PC-9 (cell line): ENCODE measurements around the gene MTREX. TPM values are rescaled to one million over a fixed set of nuclear protein-coding genes. Genes with fewer than 3 reads are reported as not detected.

Experiments
- BruUV-seq: library from RNA; stranded (reverse); fragments of 400-500 nt; replicated peaks from 2 replicates; lab custom pipeline; 2021; lab: Mats Ljungman, UMichigan
- CTCF ChIA-PET: fragments of 300-600 bp; sonication (Branson Sonifier 250); formaldehyde crosslinking; loops from one replicate; lab custom pipeline; 2022; ENCODE audit warnings: antibody characterized with exemption; lab: Charles Lee
- POLR2A ChIA-PET: fragments of 300-600 bp; sonication (Branson Sonifier 250); formaldehyde crosslinking; loops from one replicate; lab custom pipeline; 2022; ENCODE audit warnings: antibody characterized with exemption; ENCODE audit not compliant: unreplicated experiment; lab: Charles Lee
- DNase-seq, 2 experiments: peaks; one replicate each; pipeline versions ENCODE4 v3.0.0 to v3.0.0-alpha.2; 2015 to 2022; ENCODE audit warnings: mixed read lengths in 1 of 2
- H2AFZ ChIP-seq: fragments of 200-600 bp; sonication (generic); 2 replicates; pipeline ENCODE4 v1.8.1; 2017; ENCODE audit warnings: antibody characterized with exemption
- H3F3A ChIP-seq: fragments of 200-600 bp; sonication (generic); 2 replicates; pipeline ENCODE4 v1.8.1; 2017; ENCODE audit warnings: antibody characterized with exemption, mild to moderate bottlenecking, low read depth; ENCODE audit not compliant: insufficient read depth
- H3K27ac ChIP-seq: fragments of 200-600 bp; sonication (generic); 2 replicates; pipeline ENCODE4 v1.6.1; 2016; ENCODE audit warnings: mixed run types
- H3K27me3 ChIP-seq: fragments of 200-600 bp; sonication (generic); 2 replicates; pipeline ENCODE4 v1.6.1; 2016; ENCODE audit warnings: low read depth, mixed run types; ENCODE audit not compliant: insufficient read depth
- H3K36me3 ChIP-seq: fragments of 200-600 bp; sonication (generic); 2 replicates; pipeline ENCODE4 v1.6.1; 2016; ENCODE audit warnings: low read depth, mixed run types
- H3K4me1 ChIP-seq: fragments of 200-600 bp; sonication (generic); replicated peaks from 2 replicates; pipeline ENCODE4 v1.6.1; 2016; ENCODE audit warnings: mixed run types; ENCODE audit not compliant: insufficient read depth
- H3K4me2 ChIP-seq: fragments of 200-600 bp; sonication (generic); 2 replicates; pipeline ENCODE4 v1.6.1; 2017; ENCODE audit warnings: mixed run types
- H3K4me3 ChIP-seq: fragments of 200-600 bp; sonication (generic); 2 replicates; pipeline ENCODE4 v1.6.1; 2016; ENCODE audit warnings: mixed run types
- H3K79me2 ChIP-seq: fragments of 200-600 bp; sonication (generic); 2 replicates; pipeline ENCODE4 v1.6.1; 2017; ENCODE audit warnings: low read depth, mixed run types
- H3K9me2 ChIP-seq: fragments of 200-600 bp; sonication (generic); 2 replicates; pipeline ENCODE4 v1.8.1; 2017; ENCODE audit warnings: mild to moderate bottlenecking; ENCODE audit not compliant: insufficient read depth
- H3K9me3 ChIP-seq: fragments of 200-600 bp; sonication (generic); 2 replicates; pipeline ENCODE4 v1.8.1; 2016; ENCODE audit warnings: low read depth; ENCODE audit not compliant: insufficient read depth
- H4K20me1 ChIP-seq: fragments of 200-600 bp; sonication (generic); 2 replicates; pipeline ENCODE4 v1.8.1; 2017; ENCODE audit not compliant: insufficient read depth
- EZH2 ChIP-seq: fragments of 200-600 bp; sonication (generic); IDR thresholded peaks from 2 replicates; pipeline ENCODE4 v1.8.0; 2017; ENCODE audit warnings: antibody characterized with exemption, low read depth
- intact Hi-C: fragments of 100-400 bp; cut with micrococcal nuclease; formaldehyde crosslinking; loops from one replicate; pipeline ENCODE4 v1.10.0; 2022; ENCODE audit not compliant: unreplicated experiment
- total RNA-seq: library from RNA; stranded (reverse); gene quantifications from 2 replicates; pipeline ENCODE4 v1.2.3, GENCODE V29; 2021
- TF ChIP-seq, protein P1 (sequence below): fragments of 200-600 bp; sonication (generic); conservative IDR thresholded peaks from 2 replicates; pipeline ENCODE4 v1.6.1; 2017; ENCODE audit warnings: mixed run types, antibody characterized with exemption, mild to moderate bottlenecking, moderate library complexity

Gene MTREX
- total RNA-seq, 1 experiment from 2014 or later, result 56.7 TPM

DNA sequence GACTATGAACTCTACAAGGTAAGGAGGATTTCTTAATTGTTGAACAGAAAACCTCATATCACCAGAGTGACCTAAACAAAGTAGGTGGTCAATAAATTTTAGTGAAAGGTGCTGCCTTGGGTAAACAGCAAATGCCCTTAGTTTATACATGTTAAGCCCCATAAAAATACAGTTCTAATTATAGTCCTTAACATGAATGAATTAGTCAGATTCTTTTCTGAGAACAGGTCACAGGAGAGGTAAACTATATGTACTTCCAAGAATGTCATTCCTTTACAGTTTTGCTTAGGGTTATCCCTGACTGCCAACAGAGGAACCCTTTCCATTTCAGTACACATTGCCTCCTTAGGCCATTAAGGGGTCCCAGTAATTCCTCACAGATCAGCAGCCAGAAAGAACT, 162.1 kb downstream of the MTREX start:
- Histone ChIP-seq H3K9me2 (no peaks in the 10 kb centered on the region), H4K20me1 (no peaks in the 10 kb centered on the region), H3K27ac (no peak overlapping the region), H3K36me3 (no peaks in the 10 kb centered on the region), H3K4me1 (no peaks in the 10 kb centered on the region), H2AFZ (no peak overlapping the region), H3F3A (no peaks in the 10 kb centered on the region), H3K79me2 (no peaks in the 10 kb centered on the region), H3K4me2 (no peak overlapping the region), H3K27me3 (no peaks in the 10 kb centered on the region), H3K9me3 (no peaks in the 10 kb centered on the region), H3K4me3 (no peak overlapping the region)
- TF ChIP-seq, protein P1, sequence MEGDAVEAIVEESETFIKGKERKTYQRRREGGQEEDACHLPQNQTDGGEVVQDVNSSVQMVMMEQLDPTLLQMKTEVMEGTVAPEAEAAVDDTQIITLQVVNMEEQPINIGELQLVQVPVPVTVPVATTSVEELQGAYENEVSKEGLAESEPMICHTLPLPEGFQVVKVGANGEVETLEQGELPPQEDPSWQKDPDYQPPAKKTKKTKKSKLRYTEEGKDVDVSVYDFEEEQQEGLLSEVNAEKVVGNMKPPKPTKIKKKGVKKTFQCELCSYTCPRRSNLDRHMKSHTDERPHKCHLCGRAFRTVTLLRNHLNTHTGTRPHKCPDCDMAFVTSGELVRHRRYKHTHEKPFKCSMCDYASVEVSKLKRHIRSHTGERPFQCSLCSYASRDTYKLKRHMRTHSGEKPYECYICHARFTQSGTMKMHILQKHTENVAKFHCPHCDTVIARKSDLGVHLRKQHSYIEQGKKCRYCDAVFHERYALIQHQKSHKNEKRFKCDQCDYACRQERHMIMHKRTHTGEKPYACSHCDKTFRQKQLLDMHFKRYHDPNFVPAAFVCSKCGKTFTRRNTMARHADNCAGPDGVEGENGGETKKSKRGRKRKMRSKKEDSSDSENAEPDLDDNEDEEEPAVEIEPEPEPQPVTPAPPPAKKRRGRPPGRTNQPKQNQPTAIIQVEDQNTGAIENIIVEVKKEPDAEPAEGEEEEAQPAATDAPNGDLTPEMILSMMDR, result no peak
- no peak for TF ChIP-seq EZH2
- BruUV-seq, result no TSS peak
- intact Hi-C loops, result no loop called here
- no peak for DNase-seq
- ChIA-PET CTCF (no interaction called here), POLR2A (no interaction called here)

DNA sequence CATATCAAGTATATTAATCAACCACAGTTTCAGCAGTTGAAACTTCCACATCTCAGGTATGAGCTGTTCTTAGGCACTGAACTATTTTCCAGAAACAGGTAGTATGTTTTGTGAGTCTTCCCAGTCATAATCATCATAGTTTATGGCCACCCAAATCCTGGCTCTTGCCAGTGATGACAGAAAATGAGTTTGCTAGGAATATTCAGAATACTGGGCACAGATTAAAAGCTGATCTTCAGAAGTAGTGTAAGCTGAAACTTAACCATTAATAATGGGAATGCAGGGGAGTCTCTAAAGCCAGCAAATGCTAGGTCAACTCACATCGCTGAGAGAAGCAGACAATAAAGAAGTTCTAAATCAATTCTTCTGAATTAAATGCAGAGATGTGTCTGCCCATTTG, 162.5 kb downstream of the MTREX start:
- no peak overlapping the region for H3K27ac ChIP-seq
- intact Hi-C loops, result no loop called here
- no TSS peak for BruUV-seq
- no peaks in the 10 kb centered on the region for H4K20me1 ChIP-seq
- no peaks in the 10 kb centered on the region for H3F3A ChIP-seq
- H2AFZ ChIP-seq, result no peak overlapping the region
- ChIA-PET POLR2A (no interaction called here), CTCF (no interaction called here)
- H3K9me2 ChIP-seq, result no peaks in the 10 kb centered on the region
- no peaks in the 10 kb centered on the region for H3K27me3 ChIP-seq
- no peak for TF ChIP-seq EZH2
- TF ChIP-seq, protein P1, result no peak
- H3K9me3 ChIP-seq, result no peaks in the 10 kb centered on the region
- no peak overlapping the region for H3K4me3 ChIP-seq
- no peak overlapping the region for H3K4me2 ChIP-seq
- H3K36me3 ChIP-seq, result no peaks in the 10 kb centered on the region
- H3K4me1 ChIP-seq, result no peaks in the 10 kb centered on the region
- no peak for DNase-seq
- no peaks in the 10 kb centered on the region for H3K79me2 ChIP-seq

DNA sequence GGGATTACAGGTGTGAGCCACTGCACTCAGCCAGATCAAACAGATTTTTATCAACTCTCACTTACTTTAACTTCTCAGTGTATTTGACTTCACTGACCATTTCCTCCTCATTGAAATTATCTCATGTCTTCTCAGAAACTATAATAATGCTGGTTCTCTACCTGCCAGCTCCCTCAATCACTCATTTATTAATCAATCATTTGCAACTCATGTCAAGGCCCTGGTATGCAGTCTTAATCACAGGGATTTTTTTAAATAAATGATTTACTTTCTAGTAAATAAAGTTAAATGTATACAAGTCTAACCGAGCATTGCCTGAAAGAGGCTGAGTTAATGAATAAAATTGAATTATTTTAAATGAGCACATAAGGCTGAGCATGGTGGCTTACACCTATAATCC, 163.7 kb downstream of the MTREX start:
- no peaks in the 10 kb centered on the region for H3K4me1 ChIP-seq
- no peaks in the 10 kb centered on the region for H3K36me3 ChIP-seq
- POLR2A ChIA-PET, result no interaction called here
- no peak for DNase-seq
- no TSS peak for BruUV-seq
- no peak overlapping the region for H3K4me2 ChIP-seq
- TF ChIP-seq EZH2, result no peak
- TF ChIP-seq, protein P1, result no peak
- H4K20me1 ChIP-seq, result no peaks in the 10 kb centered on the region
- H3K27me3 ChIP-seq, result no peaks in the 10 kb centered on the region
- H3K79me2 ChIP-seq, result no peaks in the 10 kb centered on the region
- no peak overlapping the region for H3K27ac ChIP-seq
- H3K9me2 ChIP-seq, result no peaks in the 10 kb centered on the region
- H2AFZ ChIP-seq, result no peak overlapping the region
- no peaks in the 10 kb centered on the region for H3F3A ChIP-seq
- CTCF ChIA-PET, result no interaction called here
- intact Hi-C loops, result no loop called here
- H3K9me3 ChIP-seq, result no peaks in the 10 kb centered on the region
- no peak overlapping the region for H3K4me3 ChIP-seq
